GM19099 (cell line): Measurements from ENCODE around the gene ZYX.

ENCODE experiments used
- POLR2A ChIP-seq: IDR thresholded peaks from 3 replicates; pipeline ENCODE4 v1.6.1; 2011; ENCODE audit warnings: low read depth; ENCODE audit not compliant: insufficient read length; ENCODE audit errors: extremely low read depth

ZYX gene

GRCh38 chr7:143374561-143374960 lies 6.6 kb upstream of the ZYX start:
- TF ChIP-seq POLR2A = no peak

DNA sequence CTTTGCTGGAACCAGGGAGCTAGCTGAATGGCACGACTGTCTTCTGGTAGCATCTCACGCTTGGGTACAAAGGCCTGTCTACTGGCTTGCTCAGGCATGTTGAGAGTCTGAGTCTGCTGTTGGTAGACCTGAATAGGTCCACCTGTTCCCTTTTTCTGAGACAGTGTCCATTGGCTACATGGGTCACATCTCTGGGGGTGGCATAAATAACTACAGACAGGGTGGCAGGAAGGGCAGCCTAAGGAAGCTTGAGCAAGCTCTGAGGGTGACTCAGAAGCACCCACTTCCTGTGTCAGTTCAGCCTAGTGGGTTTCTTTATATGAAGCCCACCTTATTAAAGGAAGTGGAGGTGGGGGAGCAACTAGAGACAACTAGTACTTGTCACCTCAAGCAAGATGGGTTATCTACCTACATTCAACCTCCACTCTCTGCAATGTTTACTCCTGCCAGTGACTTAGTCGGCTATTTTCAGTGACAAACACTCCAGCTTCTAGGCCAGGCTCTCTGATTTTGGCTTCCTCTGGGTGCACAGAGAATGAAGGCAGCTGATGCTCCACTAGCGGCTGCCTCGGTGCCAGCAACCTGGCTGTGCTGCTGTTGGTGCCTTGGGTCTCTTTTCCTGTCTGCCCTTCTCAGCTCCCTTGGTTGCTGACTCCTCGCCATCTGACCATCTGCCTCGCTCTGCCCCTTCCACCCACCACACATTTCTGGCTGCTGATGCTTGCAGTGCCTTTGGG lies 5.7 kb upstream of the ZYX start:
- TF ChIP-seq POLR2A = no peak

DNA sequence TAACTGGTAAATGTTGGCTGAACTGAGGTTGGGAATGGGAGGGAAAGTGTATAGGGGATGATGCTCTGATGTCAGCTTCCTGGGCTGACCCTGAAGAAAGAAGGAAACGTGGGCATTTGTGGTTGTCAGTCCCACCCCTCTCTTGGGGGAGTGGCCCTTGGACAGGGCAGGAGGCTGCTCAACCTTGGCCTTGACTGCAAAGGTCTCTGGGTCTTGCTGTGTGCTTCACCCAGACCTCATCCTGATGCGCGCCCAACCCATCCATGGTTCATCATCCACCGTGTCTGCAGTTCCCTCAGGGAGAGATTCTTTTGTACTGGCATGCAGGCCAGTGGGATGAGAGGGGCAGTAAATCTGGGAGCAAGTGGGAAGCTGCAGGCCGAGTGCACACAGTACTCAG lies 4.7 kb upstream of the ZYX start:
- TF ChIP-seq POLR2A = no peak

DNA sequence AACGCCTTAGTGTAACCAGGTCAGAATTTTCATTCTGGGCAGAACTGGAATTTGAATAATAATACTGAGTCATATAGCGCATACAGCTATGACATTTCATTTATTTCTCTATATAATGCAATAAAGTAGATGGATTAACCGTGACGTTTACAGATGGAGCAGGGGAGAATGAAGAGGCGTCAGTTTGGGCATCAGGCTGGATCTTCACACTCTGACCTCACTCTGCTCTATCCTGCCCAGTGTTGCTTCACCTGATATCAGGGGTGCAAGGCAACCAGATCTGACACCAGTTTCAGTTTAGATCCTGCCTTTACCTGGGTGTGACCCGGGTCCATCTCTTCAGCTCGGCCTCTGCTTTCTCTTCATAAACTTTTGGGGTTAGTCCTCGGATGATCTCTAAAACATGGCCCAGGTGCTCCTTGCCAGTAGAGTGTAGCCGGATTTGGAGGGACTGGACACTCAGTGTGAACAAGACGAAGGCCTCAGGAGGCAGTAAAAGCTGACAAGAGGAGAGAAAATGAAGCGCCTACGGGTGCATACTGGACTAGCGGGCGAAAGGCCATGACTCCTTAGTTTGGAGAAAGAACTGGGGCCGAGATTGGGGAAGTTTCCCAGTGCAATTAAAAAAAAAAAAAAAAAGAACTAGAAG lies 1.4 kb upstream of the ZYX start:
- TF ChIP-seq POLR2A = no peak

DNA sequence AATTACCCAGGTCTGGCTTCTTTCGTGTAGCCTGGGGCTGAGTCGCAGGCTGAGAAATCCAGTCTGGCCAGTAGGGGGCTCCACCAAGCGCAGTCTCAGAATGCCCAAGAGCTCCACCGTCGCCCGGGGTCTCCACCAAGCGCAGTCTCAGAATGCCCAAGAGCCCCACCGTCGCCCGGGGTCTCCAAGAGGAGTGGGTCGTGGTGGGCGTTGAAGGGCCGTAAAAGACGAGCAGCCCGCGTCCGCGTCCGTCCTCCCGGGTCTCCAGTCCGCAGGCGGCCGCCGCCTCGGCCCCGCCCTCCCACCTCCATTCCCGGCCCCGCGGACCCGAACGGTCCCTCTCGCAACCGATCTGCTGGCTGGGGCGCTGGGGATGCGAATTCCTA lies 892 bp upstream of the ZYX start:
- no peak for TF ChIP-seq POLR2A

- TF ChIP-seq POLR2A = no peak
Observed at GRCh38 chr7:143381427-143382125, 431 bp downstream of the ZYX start.

- no peak for TF ChIP-seq POLR2A
Observed at GRCh38 chr7:143382126-143382790, 1.1 kb downstream of the ZYX start.

GRCh38 chr7:143382791-143383641 lies 1.9 kb downstream of the ZYX start:
- no peak for TF ChIP-seq POLR2A

DNA sequence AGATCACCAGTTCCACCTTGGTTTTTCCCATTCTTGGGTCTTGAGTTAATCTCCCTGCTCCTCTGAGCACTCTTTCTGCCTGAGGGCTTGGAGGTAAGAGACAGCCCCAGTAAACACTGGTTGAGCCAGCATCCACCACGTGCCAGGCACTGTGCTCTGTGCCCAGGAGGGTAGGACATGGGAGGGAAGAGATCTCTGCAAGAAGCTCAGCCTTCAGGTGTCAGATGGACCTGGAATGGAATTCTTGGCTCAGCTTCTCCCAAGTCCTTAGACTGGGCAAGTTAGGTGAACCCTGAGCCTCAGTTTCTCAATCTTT lies 2.5 kb downstream of the ZYX start:
- TF ChIP-seq POLR2A = no peak

- no peak for TF ChIP-seq POLR2A
Observed at GRCh38 chr7:143384148-143384547, 3.0 kb downstream of the ZYX start.

DNA sequence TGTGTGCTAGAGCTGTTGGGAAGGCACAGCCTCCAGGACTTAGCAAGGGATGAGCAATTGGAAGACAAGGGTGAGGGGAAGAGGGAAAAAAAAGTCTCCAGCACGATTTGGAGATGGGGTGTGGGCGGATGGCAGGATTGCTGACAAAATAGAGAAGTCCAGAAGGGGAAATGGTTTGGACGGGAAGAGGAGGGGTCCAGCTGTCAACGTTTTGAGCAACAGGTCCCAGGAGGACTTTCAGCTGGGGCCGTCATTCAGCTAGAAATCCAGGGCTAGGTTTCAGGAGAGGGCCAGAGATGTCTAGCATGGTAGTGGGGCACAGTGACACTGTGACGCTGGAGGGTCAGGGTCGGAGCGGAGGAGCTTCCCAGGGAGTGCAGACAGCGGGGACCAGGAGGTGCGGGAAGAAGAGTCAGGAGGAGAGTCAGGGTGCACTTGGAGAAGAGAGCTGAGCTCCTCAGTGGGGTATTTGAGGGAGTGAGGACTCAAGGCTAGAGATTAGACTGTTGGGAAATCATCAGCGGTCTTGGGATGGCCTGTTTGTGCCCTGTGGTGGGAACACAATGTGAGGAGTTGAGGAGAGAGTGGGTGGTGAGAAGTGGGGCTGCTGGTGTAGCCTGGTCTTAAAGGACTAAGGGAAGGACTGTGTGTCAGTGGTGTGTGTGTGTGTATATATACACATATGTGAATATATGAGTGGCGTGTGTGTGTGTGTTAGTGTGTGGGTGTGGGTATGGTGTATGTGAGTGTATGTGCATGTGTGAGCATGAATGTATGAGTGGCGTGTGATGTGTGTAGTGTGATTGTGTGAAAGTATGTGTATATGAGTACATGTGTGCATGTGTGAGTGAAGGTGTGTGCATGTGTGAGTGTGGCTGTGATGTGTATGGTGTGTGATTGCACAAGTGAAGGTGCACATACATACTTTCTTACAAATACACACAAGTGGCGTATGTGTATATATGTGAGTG lies 3.8 kb downstream of the ZYX start:
- no peak for TF ChIP-seq POLR2A

DNA sequence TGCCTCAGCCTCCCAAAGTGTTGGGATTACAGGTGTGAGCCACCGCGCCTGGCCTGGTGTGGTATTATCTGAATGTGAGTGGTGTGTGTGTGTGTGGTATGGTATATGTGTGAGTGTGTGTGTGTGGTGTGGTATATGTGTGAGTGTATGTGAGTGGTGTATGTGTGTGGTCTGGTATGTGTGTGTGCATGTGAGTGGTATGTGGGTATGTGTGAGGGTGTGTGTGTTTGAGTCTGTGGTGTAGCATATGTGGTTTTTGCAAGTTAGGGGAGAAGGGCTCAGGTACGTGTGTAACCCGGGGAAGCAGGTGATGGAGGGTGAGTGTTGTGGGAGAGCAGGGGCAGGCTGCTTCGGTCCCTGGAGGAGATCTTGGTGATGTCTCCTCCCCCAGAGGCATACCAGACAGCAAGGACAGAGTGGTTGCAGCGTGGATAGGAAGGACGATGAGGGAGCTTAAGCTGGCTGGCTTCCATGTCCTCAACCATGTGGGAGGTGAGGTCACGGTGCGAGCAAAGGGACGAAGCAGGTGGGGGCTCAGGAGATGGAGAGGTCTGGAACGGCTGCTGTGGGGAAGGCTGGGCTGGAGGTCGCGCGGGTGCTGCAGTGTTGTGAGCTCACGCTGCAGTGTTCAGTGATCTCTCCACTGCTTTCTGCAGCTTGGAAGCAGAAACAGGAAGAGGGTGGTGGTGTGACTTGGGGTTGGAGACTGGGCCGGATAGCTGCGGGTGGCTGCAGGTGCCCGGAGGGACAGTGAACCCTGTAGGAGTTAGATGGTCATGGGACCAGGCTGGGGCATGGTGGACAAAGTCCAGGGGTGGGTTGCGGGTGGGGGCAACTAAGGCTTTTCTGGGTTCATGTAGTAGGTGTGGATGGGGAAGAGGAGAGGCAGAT lies 5.0 kb downstream of the ZYX start:
- TF ChIP-seq POLR2A = no peak

DNA sequence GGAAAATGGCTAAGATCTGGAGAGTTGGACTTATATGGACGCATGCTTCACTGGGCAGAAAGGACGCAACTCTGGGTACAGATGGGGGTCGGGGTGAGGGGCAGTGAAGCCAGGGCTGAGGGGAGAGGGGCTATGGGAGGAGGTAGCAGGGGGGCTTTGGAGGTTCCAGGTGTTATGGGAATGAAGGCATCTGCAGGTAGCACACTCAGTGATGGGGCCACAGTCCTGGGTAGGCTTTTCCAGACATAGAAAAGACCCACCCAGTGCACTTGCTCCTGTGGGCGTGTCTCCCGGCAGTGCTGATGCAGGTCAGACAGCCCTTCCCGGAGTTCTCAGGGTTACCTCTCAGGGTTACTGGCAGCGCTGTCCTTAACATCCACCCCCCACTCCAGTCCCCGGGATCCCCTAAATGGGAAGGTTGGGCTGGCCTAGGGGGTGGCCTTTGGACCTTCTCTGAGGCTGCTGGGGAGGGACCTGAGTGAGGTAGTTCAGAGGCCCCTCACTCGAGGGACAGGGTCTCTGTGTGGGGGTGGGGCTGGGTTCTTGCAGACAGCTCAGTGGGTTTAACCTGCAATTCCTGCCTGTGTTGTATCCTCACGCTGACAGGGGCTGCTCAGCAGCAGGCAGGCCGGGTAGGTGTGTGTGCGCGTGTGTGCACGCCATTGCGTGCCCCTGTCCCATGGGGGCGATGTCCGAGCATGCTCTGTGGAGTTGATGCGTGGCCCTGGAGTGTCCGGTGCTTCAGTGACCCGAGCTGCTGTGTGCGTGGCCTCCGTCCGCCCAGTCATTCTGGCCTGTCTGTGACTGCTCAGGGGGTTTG lies 6.2 kb downstream of the ZYX start:
- no peak for TF ChIP-seq POLR2A
